Measurements from ENCODE around the gene STK39. TPM values are rescaled to one million over a fixed set of nuclear protein-coding genes. Genes with fewer than 3 reads are reported as not detected.

The STK39 gene
- total RNA-seq, 1 experiment from 2014 or later = 15.9 TPM

GRCh38 chr2:168152902-168153530 lies 94.4 kb downstream of the STK39 start:
- DNase-seq (ENCODE audit: low spot score) = no peak
- Histone ChIP-seq H3K36me3 (ENCODE audit: insufficient read depth, low read length, poor library complexity, severe bottlenecking) (no peaks in the 10 kb centered on the region), H3K9me3 (ENCODE audit: low read depth, low read length, poor library complexity, severe bottlenecking) (no peaks in the 10 kb centered on the region), H3K27me3 (replicated peaks; ENCODE audit: insufficient read depth, low read depth, low read length, poor library complexity) (no peaks in the 10 kb centered on the region), H3K27ac (ENCODE audit: low read depth, low read length, poor library complexity, severe bottlenecking) (no peak overlapping the region), H3K4me3 (ENCODE audit: low read depth, low read length, poor library complexity, severe bottlenecking) (no peak overlapping the region), H3K4me1 (ENCODE audit: insufficient read depth, low read length, poor library complexity, severe bottlenecking) (peaks cover 49% of the 10 kb centered on the region)
- BruUV-seq (replicated peaks) = no TSS peak
- TF ChIP-seq EZH2 (IDR thresholded peaks at IDR 0.05; ENCODE audit: borderline replicate concordance, low read depth, low read length, poor library complexity, severe bottlenecking) (no peak), CTCF (conservative IDR thresholded peaks at IDR 0.05; ENCODE audit: low read depth, low read length) (no peak)
- intact Hi-C loops (cut with micrococcal nuclease; ENCODE audit: unreplicated experiment) = no loop called here
- ChIA-PET CTCF (no interaction called here), POLR2A (ENCODE audit: low non-redundant PET) (no interaction called here)

GRCh38 chr2:168149986-168150385 lies 97.4 kb downstream of the STK39 start:
- Histone ChIP-seq H3K4me1 (ENCODE audit: insufficient read depth, low read length, poor library complexity, severe bottlenecking) (peaks cover 30% of the 10 kb centered on the region), H3K27me3 (replicated peaks; ENCODE audit: insufficient read depth, low read depth, low read length, poor library complexity) (no peaks in the 10 kb centered on the region), H3K4me3 (ENCODE audit: low read depth, low read length, poor library complexity, severe bottlenecking) (no peak overlapping the region), H3K27ac (ENCODE audit: low read depth, low read length, poor library complexity, severe bottlenecking) (no peak overlapping the region), H3K36me3 (ENCODE audit: insufficient read depth, low read length, poor library complexity, severe bottlenecking) (no peaks in the 10 kb centered on the region), H3K9me3 (ENCODE audit: low read depth, low read length, poor library complexity, severe bottlenecking) (no peaks in the 10 kb centered on the region)
- no TSS peak for BruUV-seq (replicated peaks)
- ChIA-PET CTCF (no interaction called here), POLR2A (ENCODE audit: low non-redundant PET) (no interaction called here)
- intact Hi-C loops (cut with micrococcal nuclease; ENCODE audit: unreplicated experiment) = no loop called here
- no peak for DNase-seq (ENCODE audit: low spot score)
- TF ChIP-seq CTCF (conservative IDR thresholded peaks at IDR 0.05; ENCODE audit: low read depth, low read length) = no peak
- no peak for TF ChIP-seq EZH2 (IDR thresholded peaks at IDR 0.05; ENCODE audit: borderline replicate concordance, low read depth, low read length, poor library complexity, severe bottlenecking)

GRCh38 chr2:168149150-168149974 lies 98.0 kb downstream of the STK39 start:
- H3K36me3 ChIP-seq (ENCODE audit: insufficient read depth, low read length, poor library complexity, severe bottlenecking) = no peaks in the 10 kb centered on the region
- intact Hi-C loops (cut with micrococcal nuclease; ENCODE audit: unreplicated experiment) = no loop called here
- ChIA-PET POLR2A (ENCODE audit: low non-redundant PET) (no interaction called here), CTCF (no interaction called here)
- BruUV-seq (replicated peaks) = no TSS peak
- H3K9me3 ChIP-seq (ENCODE audit: low read depth, low read length, poor library complexity, severe bottlenecking) = no peaks in the 10 kb centered on the region
- DNase-seq (ENCODE audit: low spot score) = no peak
- TF ChIP-seq EZH2 (IDR thresholded peaks at IDR 0.05; ENCODE audit: borderline replicate concordance, low read depth, low read length, poor library complexity, severe bottlenecking) (no peak), CTCF (conservative IDR thresholded peaks at IDR 0.05; ENCODE audit: low read depth, low read length) (no peak)
- no peak overlapping the region for H3K4me3 ChIP-seq (ENCODE audit: low read depth, low read length, poor library complexity, severe bottlenecking)
- no peak overlapping the region for H3K27ac ChIP-seq (ENCODE audit: low read depth, low read length, poor library complexity, severe bottlenecking)
- H3K4me1 ChIP-seq (ENCODE audit: insufficient read depth, low read length, poor library complexity, severe bottlenecking) = peaks cover 30% of the 10 kb centered on the region
- H3K27me3 ChIP-seq (replicated peaks; ENCODE audit: insufficient read depth, low read depth, low read length, poor library complexity) = no peaks in the 10 kb centered on the region

Data from A673 (cell line).